ENCODE data around the gene PGAM5.
A peak's percentile ranks its signal among the peaks of the same experiment; 100 is the strongest.

PGAM5 gene

GRCh38 chr12:132710405-132711079, at the start of gene PGAM5:
Gene PGAM5, plus strand, starts transcription at chr12:132710842. Its CDS starts 35 bp downstream, at chr12:132710877.
- peak; percentile 76 for DNase-seq (ENCODE audit: low read depth in 2 of 2)

- no peak for DNase-seq (ENCODE audit: low read depth in 2 of 2)
Observed at GRCh38 chr12:132660996-132661395, 49.6 kb upstream of the PGAM5 start.

DNA sequence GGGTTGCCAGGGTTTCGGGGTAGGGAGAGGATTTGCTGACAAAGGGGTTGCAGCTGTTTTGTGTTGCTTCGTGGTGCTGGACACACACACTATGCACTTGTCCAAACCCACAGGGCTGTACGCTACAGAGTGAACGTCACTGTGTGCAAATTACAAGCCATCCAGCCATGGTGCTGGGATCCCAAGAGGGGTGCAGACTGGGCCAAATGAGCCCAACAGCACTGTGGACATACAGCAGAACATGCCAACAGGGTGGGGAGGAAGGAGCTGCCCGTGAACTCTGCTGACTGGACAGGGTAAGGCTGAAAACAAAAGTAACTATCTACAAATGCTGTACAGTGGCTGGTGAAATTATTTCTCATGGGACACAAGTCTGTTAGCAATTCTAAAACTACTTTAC, 48.7 kb upstream of the PGAM5 start:
- DNase-seq (ENCODE audit: low read depth in 2 of 2): no peak

GRCh38 chr12:132662901-132663755, 47.5 kb upstream of the PGAM5 start:
- DNase-seq (ENCODE audit: low read depth in 2 of 2): no peak

- no peak for DNase-seq (ENCODE audit: low read depth in 2 of 2)
Observed at GRCh38 chr12:132664206-132665148, 46.2 kb upstream of the PGAM5 start.

DNA sequence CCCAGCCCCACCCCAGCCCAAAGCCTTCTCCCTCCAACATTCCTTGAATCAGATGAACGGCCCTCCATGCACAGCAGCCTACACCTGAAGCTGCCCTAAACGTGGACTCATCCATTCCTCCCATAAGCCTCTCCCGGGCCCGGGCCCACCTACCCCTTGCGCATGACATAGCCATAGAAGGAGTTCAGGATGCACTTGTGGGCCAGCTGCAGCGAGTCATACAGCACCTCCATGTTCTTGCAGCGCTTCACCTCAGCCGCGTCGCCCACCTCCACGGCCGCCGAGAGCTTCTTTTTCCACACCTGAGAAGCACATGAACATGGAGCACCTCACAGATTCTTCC, 45.5 kb upstream of the PGAM5 start:
- no peak for DNase-seq (ENCODE audit: low read depth in 2 of 2)

- no peak for DNase-seq (ENCODE audit: low read depth in 2 of 2)
Observed at GRCh38 chr12:132665794-132666193, 44.8 kb upstream of the PGAM5 start.

- no peak for DNase-seq (ENCODE audit: low read depth in 2 of 2)
Observed at GRCh38 chr12:132668191-132669088, 42.2 kb upstream of the PGAM5 start.

DNA sequence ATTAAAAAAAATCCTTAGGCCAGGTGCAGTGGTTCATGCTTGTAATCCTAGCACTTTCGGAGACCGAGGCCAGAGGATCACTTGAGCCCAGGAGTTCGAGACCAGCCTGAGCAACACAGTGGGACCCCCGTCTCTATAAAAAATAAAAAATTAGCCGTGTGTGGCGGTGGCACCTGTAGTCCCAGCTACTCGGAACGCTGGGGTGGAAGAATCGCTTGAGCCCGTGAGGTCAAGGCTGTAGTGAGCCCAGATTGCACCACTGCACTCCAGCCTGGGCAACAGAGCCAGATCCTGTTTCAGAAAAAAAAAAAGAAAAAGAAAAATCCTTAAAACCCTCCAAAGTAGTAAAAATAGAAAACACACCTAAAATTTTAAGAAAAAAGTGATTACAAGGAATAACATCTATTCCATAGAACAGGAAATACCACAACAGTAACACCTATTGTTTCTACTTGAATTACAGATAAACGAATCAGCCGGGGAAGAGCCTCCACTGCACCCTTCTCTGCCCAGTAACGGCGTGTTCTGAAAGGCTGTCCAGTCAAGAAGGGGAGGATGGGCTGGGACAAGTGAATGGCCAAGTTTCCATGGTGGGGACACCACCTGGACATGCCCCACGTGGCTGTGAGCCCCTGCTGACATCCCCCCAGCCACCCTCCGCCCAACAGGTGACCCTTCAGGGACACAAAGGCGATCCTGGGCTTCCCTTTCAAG, 41.3 kb upstream of the PGAM5 start:
- DNase-seq (ENCODE audit: low read depth in 2 of 2): no peak

GRCh38 chr12:132672116-132672515, 38.5 kb upstream of the PGAM5 start:
- DNase-seq (ENCODE audit: low read depth in 2 of 2): no peak

GRCh38 chr12:132672678-132673077, 38.0 kb upstream of the PGAM5 start:
- no peak for DNase-seq (ENCODE audit: low read depth in 2 of 2)

DNA sequence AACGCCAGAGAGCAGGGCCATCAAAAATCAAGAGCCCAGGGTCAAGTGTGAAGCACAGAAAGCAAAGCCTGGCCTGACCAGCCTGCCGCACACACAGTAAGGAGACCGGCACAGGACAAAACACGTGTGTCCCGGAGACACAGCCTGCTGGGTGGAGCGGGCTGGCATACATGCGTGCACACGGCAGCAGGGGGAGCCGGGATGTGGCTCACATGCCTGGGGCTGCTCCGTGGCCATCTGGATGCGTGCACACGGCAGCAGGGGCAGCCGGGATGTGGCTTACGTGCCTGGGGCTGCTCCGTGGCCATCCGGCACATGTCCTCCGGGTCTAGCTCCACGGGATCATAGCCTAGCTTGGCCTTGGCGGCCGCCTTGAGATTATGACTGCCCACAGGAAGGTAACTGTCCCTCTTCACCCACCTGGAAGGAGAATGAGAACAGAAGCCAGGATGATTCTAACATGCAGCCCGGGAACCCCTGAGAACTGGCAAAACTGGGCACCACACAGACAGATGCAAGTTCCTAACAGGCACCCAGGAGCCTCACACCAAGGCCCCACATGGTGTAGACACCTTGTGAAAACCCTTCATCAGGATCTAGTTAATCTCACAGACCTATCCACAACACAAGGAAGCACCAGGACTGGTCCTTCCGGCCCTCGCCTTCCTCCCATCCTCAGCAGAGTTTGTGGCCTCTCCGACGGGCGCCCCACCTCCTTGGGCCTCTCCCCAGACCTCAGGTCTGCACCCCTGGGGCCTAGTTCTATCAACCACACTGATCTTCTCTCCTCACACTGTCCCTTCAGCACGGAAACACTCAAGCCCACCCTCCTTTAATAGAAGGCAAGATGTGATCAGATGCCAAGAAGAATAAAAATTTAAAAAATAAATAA, 37.1 kb upstream of the PGAM5 start:
- DNase-seq (ENCODE audit: low read depth in 2 of 2): no peak

DNA sequence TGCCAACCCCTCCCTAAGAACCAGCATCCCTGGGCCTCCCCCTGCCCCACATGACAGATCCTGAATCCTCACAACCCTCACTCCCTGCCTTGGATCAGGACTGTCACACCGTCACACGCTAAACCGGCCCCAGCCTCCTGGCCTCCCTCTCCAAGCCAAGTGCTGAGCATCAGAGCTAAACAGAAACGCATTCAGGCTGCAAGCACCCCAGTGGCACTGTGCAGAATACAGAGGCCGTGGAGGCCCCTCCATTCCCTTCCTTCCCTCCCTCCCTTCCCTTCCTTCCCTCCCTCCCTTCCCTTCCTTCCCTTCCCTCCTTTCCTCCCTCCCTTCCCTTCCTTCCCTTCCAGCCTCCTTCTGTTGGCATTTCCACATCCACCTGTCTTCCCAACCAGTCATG, 36.1 kb upstream of the PGAM5 start:
- no peak for DNase-seq (ENCODE audit: low read depth in 2 of 2)

DNA sequence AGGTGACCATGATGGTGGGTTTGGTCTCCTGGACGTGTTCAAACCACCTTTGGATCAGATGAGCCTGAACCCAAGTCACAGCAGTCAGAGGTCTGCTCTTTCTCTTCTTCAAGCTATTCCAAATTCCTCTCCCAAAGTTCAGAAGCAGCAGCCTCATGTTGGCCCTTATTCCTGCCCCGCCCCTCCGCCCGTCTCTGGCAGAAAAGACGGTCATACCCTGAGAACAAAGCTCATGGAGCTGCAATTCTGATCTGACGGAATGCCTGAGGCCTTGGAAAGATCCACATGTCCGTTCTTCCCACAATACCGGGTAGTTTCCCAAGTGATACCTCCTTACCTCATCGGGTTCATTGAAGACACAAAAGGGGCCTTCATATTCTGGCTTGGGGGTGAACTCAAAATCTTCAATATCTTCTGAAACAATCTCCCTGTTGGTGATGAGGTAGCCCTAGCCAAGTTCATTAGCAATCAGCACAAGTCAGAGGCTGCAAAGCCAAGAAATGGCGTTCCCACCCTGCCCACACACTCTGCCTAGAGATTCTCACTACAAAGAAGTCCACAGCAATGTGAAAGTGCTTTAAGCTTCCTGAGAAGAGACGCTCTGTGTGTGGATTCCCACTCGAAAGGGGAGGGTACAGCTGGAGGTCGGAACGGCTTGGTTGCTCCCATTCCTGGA, 34.7 kb upstream of the PGAM5 start:
- DNase-seq (ENCODE audit: low read depth in 2 of 2): no peak

- no peak for DNase-seq (ENCODE audit: low read depth in 2 of 2)
Observed at GRCh38 chr12:132677492-132677891, 33.1 kb upstream of the PGAM5 start.

- no peak for DNase-seq (ENCODE audit: low read depth in 2 of 2)
Observed at GRCh38 chr12:132685400-132685799, 25.2 kb upstream of the PGAM5 start.

- DNase-seq (ENCODE audit: low read depth in 2 of 2): no peak
Observed at GRCh38 chr12:132686825-132687210, 23.8 kb upstream of the PGAM5 start.

GRCh38 chr12:132687211-132688164, 23.2 kb upstream of the PGAM5 start, which contains the start of the genes POLE and PXMP2:
Gene POLE, minus strand, starts transcription at chr12:132687342. Its CDS starts 27 bp downstream, at chr12:132687315.
Gene PXMP2, plus strand, starts transcription at chr12:132687587. Its CDS starts 84 bp downstream, at chr12:132687671.
- DNase-seq (ENCODE audit: low read depth in 2 of 2): peak; percentile 92 to 93
